K562 (cell line): ENCODE results near the gene ALKBH3. TPM values are rescaled to one million over a fixed set of nuclear protein-coding genes. Genes with fewer than 3 reads are reported as not detected.

Source experiments
- ARID1B ChIP-seq: fragments of 450-650 bp; IDR thresholded peaks from 2 replicates; pipeline ENCODE4 v1.6.1; 2016; ENCODE audit warnings: antibody characterized with exemption, mild to moderate bottlenecking, inconsistent platforms
- CBFA2T2 ChIP-seq: fragments of 450-650 bp; conservative IDR thresholded peaks from 2 replicates; pipeline ENCODE4 v1.6.1; 2017; ENCODE audit warnings: mild to moderate bottlenecking
- CC2D1A ChIP-seq: fragments of 450-650 bp; IDR thresholded peaks from 2 replicates; pipeline ENCODE4 v1.6.1; 2017; ENCODE audit warnings: mild to moderate bottlenecking
- CHCHD3 ChIP-seq: fragments of 250-450 bp; sonication (Bioruptor Pico); IDR thresholded peaks from 2 replicates; pipeline ENCODE4 v2.1.2; 2022; ENCODE audit warnings: mild to moderate bottlenecking
- CREB1 ChIP-seq, 2 experiments: sonication (generic) in 1 of 2; formaldehyde crosslinking in 1 of 2; IDR thresholded peaks; 2 replicates each; pipeline versions ENCODE4 v1.6.1 to v1.8.0; 2012 to 2022; ENCODE audit warnings: inconsistent platforms in 1 of 2, mild to moderate bottlenecking in 1 of 2, missing genetic modification reagents in 1 of 2, moderate library complexity in 1 of 2
- EP300 ChIP-seq: IDR thresholded peaks from 2 replicates; pipeline ENCODE4 v1.6.1; 2012; ENCODE audit warnings: low read length, improper control_type of control experiment
- HNRNPUL1 ChIP-seq: fragments of 200-400 bp; formaldehyde crosslinking; IDR thresholded peaks from 2 replicates; pipeline ENCODE4 v1.6.1; 2017; ENCODE audit warnings: low read length
- KLF13 ChIP-seq: fragments of 450-650 bp; IDR thresholded peaks from 2 replicates; pipeline ENCODE4 v1.6.1; 2016; ENCODE audit warnings: missing genetic modification characterization, low read depth, mild to moderate bottlenecking, missing compliant biosample characterization, moderate library complexity, borderline replicate concordance
- MAFG ChIP-seq: fragments of 450-650 bp; conservative IDR thresholded peaks from 2 replicates; pipeline ENCODE4 v1.6.1; 2016; ENCODE audit warnings: missing genetic modification characterization, missing compliant biosample characterization
- MCM7 ChIP-seq, 2 experiments: fragments of 450-650 bp; IDR thresholded peaks; 2 replicates each; pipeline ENCODE4 v1.6.1; 2016 to 2018
- NFATC3 ChIP-seq: fragments of 450-650 bp; IDR thresholded peaks from 2 replicates; pipeline ENCODE4 v1.6.1; 2017; ENCODE audit warnings: mild to moderate bottlenecking
- RBM15 ChIP-seq: fragments of 200-400 bp; formaldehyde crosslinking; IDR thresholded peaks from 2 replicates; pipeline ENCODE4 v1.6.1; 2018; ENCODE audit warnings: mild to moderate bottlenecking, low read length, moderate library complexity; ENCODE audit not compliant: insufficient read depth
- RBM39 ChIP-seq: fragments of 200-400 bp; formaldehyde crosslinking; optimal IDR thresholded peaks from 2 replicates; pipeline ENCODE3; 2018; ENCODE audit warnings: low read depth, low read length
- SIN3B ChIP-seq: fragments of 450-650 bp; IDR thresholded peaks from 2 replicates; pipeline ENCODE4 v1.6.1; 2017; ENCODE audit warnings: low read depth, mild to moderate bottlenecking, moderate library complexity
- SMAD2 ChIP-seq: fragments of 150-350 bp; IDR thresholded peaks from 2 replicates; pipeline ENCODE4 v1.6.1; 2014; ENCODE audit warnings: low read depth, mild to moderate bottlenecking, low read length
- XRCC5 ChIP-seq: fragments of 200-400 bp; formaldehyde crosslinking; IDR thresholded peaks from 2 replicates; pipeline ENCODE4 v1.6.1; 2017; ENCODE audit warnings: low read depth, mild to moderate bottlenecking, low read length
- ZFP36 ChIP-seq: fragments of 150-350 bp; IDR thresholded peaks from 2 replicates; pipeline ENCODE4 v1.6.1; 2018; ENCODE audit warnings: low read length, low read depth; ENCODE audit not compliant: partially characterized antibody
- ZNF3 ChIP-seq: fragments of 250-450 bp; sonication (Bioruptor Pico); IDR thresholded peaks from 2 replicates; pipeline ENCODE4 v1.5.0; 2021; ENCODE audit warnings: mild to moderate bottlenecking, moderate library complexity
- ZNF830 ChIP-seq: fragments of 250-450 bp; sonication (Bioruptor Pico); IDR thresholded peaks from 2 replicates; pipeline ENCODE4 v1.5.0; 2021; ENCODE audit warnings: mild to moderate bottlenecking
- polyA plus RNA-seq, 8 experiments: library from polyadenylated mRNA; depleted of rRNA in 4 of 8; stranded (reverse) in 5 of 8; unstranded in 3 of 8; fragments of >200 nt; fragmentation: Nextera tagmentation in 2 of 8; fragmentation: Illumina TruSeq in 1 of 8; extraction: Ambion mirVana in 2 of 8; extraction: Trizol in 1 of 8; gene quantifications; 2 replicates each; pipeline versions ENCODE4 v1.2.1 to v1.2.3, GENCODE V29; 2011 to 2014; ENCODE audit warnings: inconsistent platforms in 1 of 8, missing spikeins in 1 of 8
- total RNA-seq, 7 experiments: library from RNA; depleted of rRNA in 6 of 7; stranded (reverse); fragments of >200 nt in 6 of 7; fragmentation: Illumina TruSeq in 2 of 7; extraction: Trizol in 2 of 7; gene quantifications; 2 replicates each; pipeline versions ENCODE4 v1.2.1 to v1.2.3, GENCODE V29; 2011 to 2021; ENCODE audit warnings: low replicate concordance in 1 of 7
- TF ChIP-seq, protein P1 (sequence below): fragments of 250-450 bp; sonication (Bioruptor Pico); IDR thresholded peaks from 2 replicates; pipeline ENCODE4 v1.4.0; 2020; ENCODE audit warnings: mild to moderate bottlenecking, moderate library complexity, borderline replicate concordance
- TF ChIP-seq, protein P2 (sequence below): fragments of 450-650 bp; formaldehyde crosslinking; IDR thresholded peaks from 2 replicates; pipeline ENCODE4 v1.4.0; 2020; ENCODE audit warnings: mild to moderate bottlenecking, moderate library complexity
- TF ChIP-seq, protein P3 (sequence below): sonication (generic); formaldehyde crosslinking; IDR thresholded peaks from 2 replicates; pipeline ENCODE4 v1.8.1; 2023; ENCODE audit warnings: mild to moderate bottlenecking, missing genetic modification reagents
- TF ChIP-seq, protein P4 (sequence below): sonication (generic); formaldehyde crosslinking; IDR thresholded peaks from 2 replicates; pipeline ENCODE4 v1.8.0; 2022; ENCODE audit warnings: mild to moderate bottlenecking, missing genetic modification reagents, borderline replicate concordance

ALKBH3 gene
- total and polyA plus RNA-seq, 9 of the 15 experiments (the other 6 are each of a cell fraction or from before 2014, with no cell fraction given), result 16.0 to 49.9 (median 36.5) TPM

DNA sequence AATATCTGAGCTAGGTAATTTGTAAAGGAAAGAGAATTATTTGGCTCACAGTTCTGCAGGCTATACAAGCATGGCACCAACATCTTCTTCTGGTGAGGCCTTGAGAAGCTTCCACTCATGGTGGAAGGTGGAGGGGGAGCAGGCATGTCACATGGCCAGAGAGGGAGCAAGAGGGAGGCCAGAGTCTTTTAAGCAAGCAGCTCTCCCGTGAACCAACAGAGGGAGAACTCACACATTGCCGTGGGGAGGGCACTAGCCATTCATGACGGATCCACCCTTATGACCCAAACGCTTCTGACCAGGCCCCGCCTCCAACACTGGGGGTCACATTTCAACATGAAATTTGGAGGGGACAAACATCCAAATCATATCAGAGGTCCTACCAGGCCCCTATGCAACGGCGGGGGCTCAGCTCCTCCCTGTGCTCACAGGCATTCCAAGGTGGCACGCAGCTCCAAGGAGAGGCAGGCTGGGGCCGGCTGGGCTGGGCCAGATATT, 66.4 kb downstream of the ALKBH3 start (continued):
- TF ChIP-seq, protein P1, sequence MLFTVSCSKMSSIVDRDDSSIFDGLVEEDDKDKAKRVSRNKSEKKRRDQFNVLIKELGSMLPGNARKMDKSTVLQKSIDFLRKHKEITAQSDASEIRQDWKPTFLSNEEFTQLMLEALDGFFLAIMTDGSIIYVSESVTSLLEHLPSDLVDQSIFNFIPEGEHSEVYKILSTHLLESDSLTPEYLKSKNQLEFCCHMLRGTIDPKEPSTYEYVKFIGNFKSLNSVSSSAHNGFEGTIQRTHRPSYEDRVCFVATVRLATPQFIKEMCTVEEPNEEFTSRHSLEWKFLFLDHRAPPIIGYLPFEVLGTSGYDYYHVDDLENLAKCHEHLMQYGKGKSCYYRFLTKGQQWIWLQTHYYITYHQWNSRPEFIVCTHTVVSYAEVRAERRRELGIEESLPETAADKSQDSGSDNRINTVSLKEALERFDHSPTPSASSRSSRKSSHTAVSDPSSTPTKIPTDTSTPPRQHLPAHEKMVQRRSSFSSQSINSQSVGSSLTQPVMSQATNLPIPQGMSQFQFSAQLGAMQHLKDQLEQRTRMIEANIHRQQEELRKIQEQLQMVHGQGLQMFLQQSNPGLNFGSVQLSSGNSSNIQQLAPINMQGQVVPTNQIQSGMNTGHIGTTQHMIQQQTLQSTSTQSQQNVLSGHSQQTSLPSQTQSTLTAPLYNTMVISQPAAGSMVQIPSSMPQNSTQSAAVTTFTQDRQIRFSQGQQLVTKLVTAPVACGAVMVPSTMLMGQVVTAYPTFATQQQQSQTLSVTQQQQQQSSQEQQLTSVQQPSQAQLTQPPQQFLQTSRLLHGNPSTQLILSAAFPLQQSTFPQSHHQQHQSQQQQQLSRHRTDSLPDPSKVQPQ (CRISPR knock-in tag), result no peak
- TF ChIP-seq ZFP36 (no peak), RBM15 (no peak), HNRNPUL1 (no peak), CREB1 (IDR thresholded peaks at IDR 0.05) (no peak), CREB1 (CRISPR knock-in tag; IDR thresholded peaks at IDR 0.05) (peak; percentile 48; the same call in 1 of the 2 replicates), MCM7 (IDR thresholded peaks at IDR 0.05) (no peak), CBFA2T2 (no peak), RBM39 (no peak), NFATC3 (no peak), CC2D1A (0 out of 2 replicates have a peak, but pooled peaks have one; percentile 7), CHCHD3 (CRISPR knock-in tag) (no peak), XRCC5 (no peak), MAFG (no peak), SIN3B (no peak), ZNF830 (CRISPR knock-in tag) (no peak), SMAD2 (no peak), KLF13 (no peak), ARID1B (no peak; the same call in 1 of the 2 replicates), ZNF3 (no peak), EP300 (peak; percentile 22; the same call in 1 of the 2 replicates)
- TF ChIP-seq, protein P2, sequence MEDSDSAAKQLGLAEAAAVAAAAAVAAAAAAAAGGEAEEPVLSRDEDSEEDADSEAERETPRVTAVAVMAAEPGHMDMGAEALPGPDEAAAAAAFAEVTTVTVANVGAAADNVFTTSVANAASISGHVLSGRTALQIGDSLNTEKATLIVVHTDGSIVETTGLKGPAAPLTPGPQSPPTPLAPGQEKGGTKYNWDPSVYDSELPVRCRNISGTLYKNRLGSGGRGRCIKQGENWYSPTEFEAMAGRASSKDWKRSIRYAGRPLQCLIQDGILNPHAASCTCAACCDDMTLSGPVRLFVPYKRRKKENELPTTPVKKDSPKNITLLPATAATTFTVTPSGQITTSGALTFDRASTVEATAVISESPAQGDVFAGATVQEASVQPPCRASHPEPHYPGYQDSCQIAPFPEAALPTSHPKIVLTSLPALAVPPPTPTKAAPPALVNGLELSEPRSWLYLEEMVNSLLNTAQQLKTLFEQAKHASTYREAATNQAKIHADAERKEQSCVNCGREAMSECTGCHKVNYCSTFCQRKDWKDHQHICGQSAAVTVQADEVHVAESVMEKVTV (CRISPR knock-in tag), result no peak
- TF ChIP-seq, protein P3, sequence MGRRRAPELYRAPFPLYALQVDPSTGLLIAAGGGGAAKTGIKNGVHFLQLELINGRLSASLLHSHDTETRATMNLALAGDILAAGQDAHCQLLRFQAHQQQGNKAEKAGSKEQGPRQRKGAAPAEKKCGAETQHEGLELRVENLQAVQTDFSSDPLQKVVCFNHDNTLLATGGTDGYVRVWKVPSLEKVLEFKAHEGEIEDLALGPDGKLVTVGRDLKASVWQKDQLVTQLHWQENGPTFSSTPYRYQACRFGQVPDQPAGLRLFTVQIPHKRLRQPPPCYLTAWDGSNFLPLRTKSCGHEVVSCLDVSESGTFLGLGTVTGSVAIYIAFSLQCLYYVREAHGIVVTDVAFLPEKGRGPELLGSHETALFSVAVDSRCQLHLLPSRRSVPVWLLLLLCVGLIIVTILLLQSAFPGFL (CRISPR knock-in tag), result no peak
- TF ChIP-seq, protein P4, sequence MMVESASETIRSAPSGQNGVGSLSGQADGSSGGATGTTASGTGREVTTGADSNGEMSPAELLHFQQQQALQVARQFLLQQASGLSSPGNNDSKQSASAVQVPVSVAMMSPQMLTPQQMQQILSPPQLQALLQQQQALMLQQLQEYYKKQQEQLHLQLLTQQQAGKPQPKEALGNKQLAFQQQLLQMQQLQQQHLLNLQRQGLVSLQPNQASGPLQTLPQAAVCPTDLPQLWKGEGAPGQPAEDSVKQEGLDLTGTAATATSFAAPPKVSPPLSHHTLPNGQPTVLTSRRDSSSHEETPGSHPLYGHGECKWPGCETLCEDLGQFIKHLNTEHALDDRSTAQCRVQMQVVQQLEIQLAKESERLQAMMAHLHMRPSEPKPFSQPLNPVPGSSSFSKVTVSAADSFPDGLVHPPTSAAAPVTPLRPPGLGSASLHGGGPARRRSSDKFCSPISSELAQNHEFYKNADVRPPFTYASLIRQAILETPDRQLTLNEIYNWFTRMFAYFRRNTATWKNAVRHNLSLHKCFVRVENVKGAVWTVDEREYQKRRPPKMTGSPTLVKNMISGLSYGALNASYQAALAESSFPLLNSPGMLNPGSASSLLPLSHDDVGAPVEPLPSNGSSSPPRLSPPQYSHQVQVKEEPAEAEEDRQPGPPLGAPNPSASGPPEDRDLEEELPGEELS (CRISPR knock-in tag), result no peak
